Activated T-helper 17 cell treated with anti-CD3 and anti-CD28 coated beads, Interleukin-2, amount 50 U/mL, for 72 hours (primary cell): ENCODE measurements around the gene MAP7. TPM values are rescaled to one million over a fixed set of nuclear protein-coding genes. Genes with fewer than 3 reads are reported as not detected.
"Not testable (repeated sequence)": the region's sequence is repeated elsewhere in the genome, so short reads cannot be mapped to it uniquely, and the experiment has no call there.

Source experiments
- ATAC-seq: fragments of 150-1000 bp; cut with Tn5 transposase; replicated peaks from 2 replicates; pipeline ENCODE4 v1.10.0; 2021; ENCODE audit warnings: mild to moderate bottlenecking, moderate library complexity
- H3K27ac Mint-ChIP-seq: one replicate; pipeline ENCODE4 v1.8.0; 2022; ENCODE audit warnings: mixed read lengths
- H3K27me3 Mint-ChIP-seq: one replicate; pipeline ENCODE4 v1.8.0; 2022; ENCODE audit warnings: mixed read lengths
- H3K36me3 Mint-ChIP-seq: one replicate; pipeline ENCODE4 v1.8.0; 2022; ENCODE audit warnings: low read depth, mild to moderate bottlenecking, mixed read lengths
- H3K4me1 Mint-ChIP-seq: one replicate; pipeline ENCODE4 v1.8.0; 2022; ENCODE audit warnings: mixed read lengths
- H3K4me3 Mint-ChIP-seq: one replicate; pipeline ENCODE4 v1.8.0; 2022; ENCODE audit warnings: mild to moderate bottlenecking, mixed read lengths
- H3K9me3 Mint-ChIP-seq: one replicate; pipeline ENCODE4 v1.8.0; 2022; ENCODE audit warnings: mixed read lengths
- total RNA-seq, 2 donors: library from RNA; stranded (reverse); gene quantifications; one replicate each; pipeline ENCODE4 v1.2.3, GENCODE V29; 2022

MAP7 gene
- total RNA-seq, 2 donors from 2014 or later, result 0.76 to 1.2 TPM

- Mint-ChIP-seq H3K4me1 (peaks cover 4% of the 10 kb centered on the region), H3K27me3 (peaks cover 7% of the 10 kb centered on the region), H3K27ac (no peak overlapping the region), H3K9me3 (no peaks in the 10 kb centered on the region), H3K4me3 (no peak overlapping the region), H3K36me3 (no peaks in the 10 kb centered on the region)
- no peak for ATAC-seq
Measured at GRCh38 chr6:136514591-136514990, 35.6 kb downstream of the MAP7 start.

- H3K36me3 Mint-ChIP-seq, result no peaks in the 10 kb centered on the region
- no peak overlapping the region for H3K27ac Mint-ChIP-seq
- H3K4me3 Mint-ChIP-seq, result no peak overlapping the region
- H3K4me1 Mint-ChIP-seq, result peaks cover 4% of the 10 kb centered on the region
- H3K27me3 Mint-ChIP-seq, result peaks cover 7% of the 10 kb centered on the region
- ATAC-seq, result no peak
- no peaks in the 10 kb centered on the region for H3K9me3 Mint-ChIP-seq
Measured at GRCh38 chr6:136511926-136512325, 38.3 kb downstream of the MAP7 start.

- no peaks in the 10 kb centered on the region for H3K9me3 Mint-ChIP-seq
- H3K4me3 Mint-ChIP-seq, result no peak overlapping the region
- H3K36me3 Mint-ChIP-seq, result no peaks in the 10 kb centered on the region
- H3K27me3 Mint-ChIP-seq, result peaks cover 6% of the 10 kb centered on the region
- no peak overlapping the region for H3K27ac Mint-ChIP-seq
- H3K4me1 Mint-ChIP-seq, result peaks cover 4% of the 10 kb centered on the region
- ATAC-seq, result no peak
Measured at GRCh38 chr6:136511397-136511796, 38.8 kb downstream of the MAP7 start.

GRCh38 chr6:136510782-136511181 lies 39.4 kb downstream of the MAP7 start:
- Mint-ChIP-seq H3K4me3 (no peak overlapping the region), H3K27ac (no peak overlapping the region)
- peak; percentile 85 for ATAC-seq

GRCh38 chr6:136510299-136510698 lies 39.9 kb downstream of the MAP7 start:
- Mint-ChIP-seq H3K36me3 (no peaks in the 10 kb centered on the region), H3K4me3 (no peak overlapping the region), H3K27ac (no peak overlapping the region), H3K9me3 (no peaks in the 10 kb centered on the region), H3K4me1 (peaks cover 4% of the 10 kb centered on the region), H3K27me3 (peaks cover 2% of the 10 kb centered on the region)
- peak; percentile 67 for ATAC-seq

More at GRCh38 chr6:136510782-136511181, 39.4 kb downstream of the MAP7 start:
- Mint-ChIP-seq H3K4me1 (peaks cover 4% of the 10 kb centered on the region), H3K9me3 (no peaks in the 10 kb centered on the region), H3K36me3 (no peaks in the 10 kb centered on the region), H3K27me3 (peaks cover 3% of the 10 kb centered on the region)

- Mint-ChIP-seq H3K9me3 (no peaks in the 10 kb centered on the region), H3K27me3 (no peaks in the 10 kb centered on the region), H3K4me3 (no peak overlapping the region), H3K36me3 (no peaks in the 10 kb centered on the region), H3K4me1 (peaks cover 4% of the 10 kb centered on the region), H3K27ac (no peak overlapping the region)
- no peak for ATAC-seq
Measured at GRCh38 chr6:136508725-136509392, 41.4 kb downstream of the MAP7 start.

- H3K4me1 Mint-ChIP-seq, result peaks cover 4% of the 10 kb centered on the region
- no peaks in the 10 kb centered on the region for H3K9me3 Mint-ChIP-seq
- H3K27ac Mint-ChIP-seq, result no peak overlapping the region
- no peak for ATAC-seq
- no peaks in the 10 kb centered on the region for H3K36me3 Mint-ChIP-seq
- no peaks in the 10 kb centered on the region for H3K27me3 Mint-ChIP-seq
- H3K4me3 Mint-ChIP-seq, result no peak overlapping the region
Measured at GRCh38 chr6:136506124-136506799, 44.0 kb downstream of the MAP7 start.

GRCh38 chr6:136503303-136504029 lies 46.8 kb downstream of the MAP7 start:
- Mint-ChIP-seq H3K27ac (no peak overlapping the region), H3K4me1 (no peaks in the 10 kb centered on the region), H3K4me3 (no peak overlapping the region), H3K36me3 (no peaks in the 10 kb centered on the region), H3K9me3 (no peaks in the 10 kb centered on the region), H3K27me3 (no peaks in the 10 kb centered on the region)
- no peak for ATAC-seq

- ATAC-seq, result no peak
- no peaks in the 10 kb centered on the region for H3K9me3 Mint-ChIP-seq
- H3K27ac Mint-ChIP-seq, result no peak overlapping the region
- H3K4me3 Mint-ChIP-seq, result no peak overlapping the region
- no peaks in the 10 kb centered on the region for H3K27me3 Mint-ChIP-seq
- H3K4me1 Mint-ChIP-seq, result no peaks in the 10 kb centered on the region
- H3K36me3 Mint-ChIP-seq, result no peaks in the 10 kb centered on the region
Measured at GRCh38 chr6:136502786-136503185, 47.4 kb downstream of the MAP7 start.

- H3K4me1 Mint-ChIP-seq, result no peaks in the 10 kb centered on the region
- no peak overlapping the region for H3K27ac Mint-ChIP-seq
- H3K4me3 Mint-ChIP-seq, result no peak overlapping the region
- ATAC-seq, result no peak
- no peaks in the 10 kb centered on the region for H3K27me3 Mint-ChIP-seq
- no peaks in the 10 kb centered on the region for H3K9me3 Mint-ChIP-seq
- no peaks in the 10 kb centered on the region for H3K36me3 Mint-ChIP-seq
Measured at GRCh38 chr6:136501514-136501913, 48.7 kb downstream of the MAP7 start.

- no peak overlapping the region for H3K4me3 Mint-ChIP-seq
- no peak for ATAC-seq
- H3K4me1 Mint-ChIP-seq, result no peaks in the 10 kb centered on the region
- H3K9me3 Mint-ChIP-seq, result no peaks in the 10 kb centered on the region
- no peak overlapping the region for H3K27ac Mint-ChIP-seq
- no peaks in the 10 kb centered on the region for H3K27me3 Mint-ChIP-seq
- no peaks in the 10 kb centered on the region for H3K36me3 Mint-ChIP-seq
Measured at GRCh38 chr6:136501096-136501495, 49.1 kb downstream of the MAP7 start.

- H3K36me3 Mint-ChIP-seq, result no peaks in the 10 kb centered on the region
- no peaks in the 10 kb centered on the region for H3K9me3 Mint-ChIP-seq
- no peak overlapping the region for H3K27ac Mint-ChIP-seq
- no peaks in the 10 kb centered on the region for H3K27me3 Mint-ChIP-seq
- no peak for ATAC-seq
- no peak overlapping the region for H3K4me3 Mint-ChIP-seq
- no peaks in the 10 kb centered on the region for H3K4me1 Mint-ChIP-seq
Measured at GRCh38 chr6:136500414-136500813, 49.8 kb downstream of the MAP7 start.

GRCh38 chr6:136499370-136499769 lies 50.9 kb downstream of the MAP7 start:
- no peaks in the 10 kb centered on the region for H3K4me1 Mint-ChIP-seq
- H3K27ac Mint-ChIP-seq, result no peak overlapping the region
- H3K36me3 Mint-ChIP-seq, result no peaks in the 10 kb centered on the region
- H3K4me3 Mint-ChIP-seq, result no peak overlapping the region
- ATAC-seq, result no peak
- no peaks in the 10 kb centered on the region for H3K9me3 Mint-ChIP-seq
- H3K27me3 Mint-ChIP-seq, result no peaks in the 10 kb centered on the region

- H3K9me3 Mint-ChIP-seq, H3K27me3 Mint-ChIP-seq, H3K27ac Mint-ChIP-seq, H3K4me3 Mint-ChIP-seq, H3K36me3 Mint-ChIP-seq, H3K4me1 Mint-ChIP-seq, ATAC-seq: not testable (repeated sequence)
Measured at GRCh38 chr6:136496449-136496848, 53.8 kb downstream of the MAP7 start.

- no peaks in the 10 kb centered on the region for H3K9me3 Mint-ChIP-seq
- no peaks in the 10 kb centered on the region for H3K4me1 Mint-ChIP-seq
- no peak for ATAC-seq
- no peaks in the 10 kb centered on the region for H3K36me3 Mint-ChIP-seq
- H3K27ac Mint-ChIP-seq, result no peak overlapping the region
- no peak overlapping the region for H3K4me3 Mint-ChIP-seq
- peaks cover 2% of the 10 kb centered on the region for H3K27me3 Mint-ChIP-seq
Measured at GRCh38 chr6:136494710-136495109, 55.5 kb downstream of the MAP7 start.
